Endothelial cell of umbilical vein (primary cell): ENCODE results near the gene SGSM2.

Source experiments
- CTCF ChIP-seq, 2 donors: IDR thresholded peaks; 1 replicate in 1 of 2; 2 replicates in 1 of 2; pipeline ENCODE4 v1.5.1; 2011; ENCODE audit warnings: low read length in 2 of 2, mild to moderate bottlenecking in 2 of 2, moderate library complexity in 2 of 2, control low read depth in 1 of 2, inconsistent platforms in 1 of 2, low read depth in 1 of 2; ENCODE audit not compliant: insufficient read depth in 1 of 2; ENCODE audit errors: extremely low read depth in 1 of 2
- EZH2 ChIP-seq: IDR thresholded peaks from 2 replicates; pipeline ENCODE4 v1.6.1; 2012; ENCODE audit warnings: borderline replicate concordance, low read depth, mild to moderate bottlenecking, moderate library complexity, low read length, inconsistent platforms; ENCODE audit not compliant: severe bottlenecking
- FOS ChIP-seq: IDR thresholded peaks from 2 replicates; pipeline ENCODE4 v1.6.1; 2011; ENCODE audit warnings: mild to moderate bottlenecking, low read length, moderate library complexity, borderline replicate concordance; ENCODE audit not compliant: insufficient read depth
- GATA2 ChIP-seq: IDR thresholded peaks from 2 replicates; pipeline ENCODE4 v1.7.0; 2011; ENCODE audit warnings: low read depth, mild to moderate bottlenecking, moderate library complexity, mixed read lengths, low read length; ENCODE audit not compliant: insufficient read length, insufficient read depth
- JUN ChIP-seq: IDR thresholded peaks from 2 replicates; pipeline ENCODE4 v1.6.1; 2011; ENCODE audit warnings: borderline replicate concordance, low read depth; ENCODE audit not compliant: insufficient read length, insufficient read depth
- MAX ChIP-seq: IDR thresholded peaks from 2 replicates; pipeline ENCODE4 v1.6.1; 2011; ENCODE audit not compliant: insufficient read depth, insufficient read length
- MYC ChIP-seq: IDR thresholded peaks from one replicate; pipeline ENCODE4 v1.6.1; 2011; ENCODE audit warnings: mild to moderate bottlenecking, low read depth, low read length
- POLR2A ChIP-seq: IDR thresholded peaks from 2 replicates; pipeline ENCODE4 v1.6.1; 2012; ENCODE audit warnings: low read depth, mild to moderate bottlenecking, control low read depth, low read length
- POLR2AphosphoS5 ChIP-seq: IDR thresholded peaks from 2 replicates; pipeline ENCODE4 v1.6.1; 2012; ENCODE audit warnings: low read depth, mild to moderate bottlenecking, control low read depth, low read length, moderate library complexity; ENCODE audit not compliant: insufficient read depth

DNA sequence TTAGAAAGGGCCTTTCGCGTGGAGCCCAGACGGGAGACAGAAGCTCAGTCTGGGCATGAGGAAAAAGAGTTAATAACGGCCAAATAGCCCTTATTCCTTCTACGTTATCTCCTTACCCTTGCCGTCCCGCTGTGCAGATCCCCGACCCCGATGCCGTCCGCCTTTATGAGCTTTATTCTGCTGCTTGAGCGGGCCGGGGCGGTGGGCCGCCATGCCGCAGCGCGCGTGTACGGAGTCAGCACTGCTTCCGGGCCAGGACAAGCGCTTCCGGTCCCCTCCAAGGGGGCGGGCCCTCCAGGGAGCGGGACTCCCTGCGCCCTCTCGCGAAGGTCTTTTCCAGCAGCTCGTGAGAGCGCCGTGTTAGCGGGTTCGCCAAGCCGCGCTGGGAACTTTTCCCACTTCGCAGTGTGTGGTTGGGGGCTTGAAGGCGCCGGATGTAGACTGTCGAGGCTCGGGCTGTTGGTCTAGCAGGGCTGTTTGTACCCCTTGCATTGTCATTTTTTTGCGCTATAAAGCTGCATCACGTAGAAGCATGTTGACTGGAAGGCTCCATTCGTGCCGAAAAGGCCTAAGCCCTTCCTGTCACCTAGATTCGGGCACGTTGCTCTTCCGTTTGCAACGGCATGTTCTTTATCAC is 968 bp upstream of the SGSM2 start, which contains the start of gene TSR1:
- TF ChIP-seq POLR2A (peak; percentile 95), CTCF (IDR thresholded peaks at IDR 0.05; ENCODE audit: extremely low read depth in 1 of 2, insufficient read depth in 1 of 2, low read depth in 1 of 2, low read length in 2 of 2) (peak in 1 of 2 donors; percentile 30), EZH2 (no peak), POLR2AphosphoS5 (peak; percentile 86), MYC (peak; percentile 77), JUN (no peak), MAX (peak; percentile 76), GATA2 (no peak), FOS (no peak)
